ENCODE measurements around the gene PIANP.

DNA sequence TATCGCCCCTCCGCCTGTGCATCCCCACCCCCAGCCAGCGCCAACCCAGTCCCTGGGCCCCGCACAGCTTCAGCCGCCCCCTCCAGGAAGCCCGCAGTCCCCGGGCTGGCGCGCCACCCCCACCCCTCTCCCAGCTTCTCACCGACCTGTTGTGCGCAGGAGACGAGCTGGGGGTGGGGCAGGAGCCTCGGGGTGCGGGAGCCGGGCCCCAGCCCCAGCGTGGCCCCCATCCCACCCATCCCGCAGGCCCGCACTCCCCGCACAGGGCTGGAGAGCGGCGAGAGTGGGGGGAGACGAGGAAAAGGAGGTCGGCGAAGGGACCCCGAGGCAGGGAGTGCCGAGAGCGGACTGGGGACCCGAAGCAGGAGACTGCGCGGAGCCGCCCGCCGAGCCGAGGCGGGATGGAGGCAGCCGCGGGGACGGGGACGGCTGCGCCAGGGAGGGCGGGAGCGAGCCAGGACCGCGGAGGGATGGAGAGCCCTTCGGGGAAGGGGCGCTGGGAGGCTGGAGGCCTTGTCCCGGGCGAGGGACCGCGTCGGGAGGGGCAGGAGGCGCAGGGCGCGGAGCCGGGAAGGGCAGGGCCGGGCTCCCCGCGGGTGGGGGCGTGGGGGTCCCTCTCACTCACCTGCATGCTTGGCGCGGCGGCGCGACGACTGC lies 498 bp downstream of the PIANP start:
- TF ChIP-seq, protein P1, sequence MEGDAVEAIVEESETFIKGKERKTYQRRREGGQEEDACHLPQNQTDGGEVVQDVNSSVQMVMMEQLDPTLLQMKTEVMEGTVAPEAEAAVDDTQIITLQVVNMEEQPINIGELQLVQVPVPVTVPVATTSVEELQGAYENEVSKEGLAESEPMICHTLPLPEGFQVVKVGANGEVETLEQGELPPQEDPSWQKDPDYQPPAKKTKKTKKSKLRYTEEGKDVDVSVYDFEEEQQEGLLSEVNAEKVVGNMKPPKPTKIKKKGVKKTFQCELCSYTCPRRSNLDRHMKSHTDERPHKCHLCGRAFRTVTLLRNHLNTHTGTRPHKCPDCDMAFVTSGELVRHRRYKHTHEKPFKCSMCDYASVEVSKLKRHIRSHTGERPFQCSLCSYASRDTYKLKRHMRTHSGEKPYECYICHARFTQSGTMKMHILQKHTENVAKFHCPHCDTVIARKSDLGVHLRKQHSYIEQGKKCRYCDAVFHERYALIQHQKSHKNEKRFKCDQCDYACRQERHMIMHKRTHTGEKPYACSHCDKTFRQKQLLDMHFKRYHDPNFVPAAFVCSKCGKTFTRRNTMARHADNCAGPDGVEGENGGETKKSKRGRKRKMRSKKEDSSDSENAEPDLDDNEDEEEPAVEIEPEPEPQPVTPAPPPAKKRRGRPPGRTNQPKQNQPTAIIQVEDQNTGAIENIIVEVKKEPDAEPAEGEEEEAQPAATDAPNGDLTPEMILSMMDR (IDR thresholded peaks at IDR 0.05; ENCODE audit: insufficient read depth, low read length): no peak
- TF ChIP-seq POLR2AphosphoS5 (IDR thresholded peaks at IDR 0.05; ENCODE audit: low read depth): no peak
- TF ChIP-seq, protein P2, sequence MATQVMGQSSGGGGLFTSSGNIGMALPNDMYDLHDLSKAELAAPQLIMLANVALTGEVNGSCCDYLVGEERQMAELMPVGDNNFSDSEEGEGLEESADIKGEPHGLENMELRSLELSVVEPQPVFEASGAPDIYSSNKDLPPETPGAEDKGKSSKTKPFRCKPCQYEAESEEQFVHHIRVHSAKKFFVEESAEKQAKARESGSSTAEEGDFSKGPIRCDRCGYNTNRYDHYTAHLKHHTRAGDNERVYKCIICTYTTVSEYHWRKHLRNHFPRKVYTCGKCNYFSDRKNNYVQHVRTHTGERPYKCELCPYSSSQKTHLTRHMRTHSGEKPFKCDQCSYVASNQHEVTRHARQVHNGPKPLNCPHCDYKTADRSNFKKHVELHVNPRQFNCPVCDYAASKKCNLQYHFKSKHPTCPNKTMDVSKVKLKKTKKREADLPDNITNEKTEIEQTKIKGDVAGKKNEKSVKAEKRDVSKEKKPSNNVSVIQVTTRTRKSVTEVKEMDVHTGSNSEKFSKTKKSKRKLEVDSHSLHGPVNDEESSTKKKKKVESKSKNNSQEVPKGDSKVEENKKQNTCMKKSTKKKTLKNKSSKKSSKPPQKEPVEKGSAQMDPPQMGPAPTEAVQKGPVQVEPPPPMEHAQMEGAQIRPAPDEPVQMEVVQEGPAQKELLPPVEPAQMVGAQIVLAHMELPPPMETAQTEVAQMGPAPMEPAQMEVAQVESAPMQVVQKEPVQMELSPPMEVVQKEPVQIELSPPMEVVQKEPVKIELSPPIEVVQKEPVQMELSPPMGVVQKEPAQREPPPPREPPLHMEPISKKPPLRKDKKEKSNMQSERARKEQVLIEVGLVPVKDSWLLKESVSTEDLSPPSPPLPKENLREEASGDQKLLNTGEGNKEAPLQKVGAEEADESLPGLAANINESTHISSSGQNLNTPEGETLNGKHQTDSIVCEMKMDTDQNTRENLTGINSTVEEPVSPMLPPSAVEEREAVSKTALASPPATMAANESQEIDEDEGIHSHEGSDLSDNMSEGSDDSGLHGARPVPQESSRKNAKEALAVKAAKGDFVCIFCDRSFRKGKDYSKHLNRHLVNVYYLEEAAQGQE (IDR thresholded peaks at IDR 0.05; ENCODE audit: insufficient replicate concordance, low read depth): no peak
